ENCODE data around the gene CDKAL1. TPM values are rescaled to one million over a fixed set of nuclear protein-coding genes. Genes with fewer than 3 reads are reported as not detected.

CDKAL1 gene
- total RNA-seq, 1 donor from 2014 or later: 14.8 TPM

- Mint-ChIP-seq H3K9me3 (ENCODE audit: unreplicated experiment) (peaks cover 14% of the 10 kb centered on the region), H3K4me3 (ENCODE audit: unreplicated experiment) (no peak overlapping the region), H3K4me1 (ENCODE audit: unreplicated experiment) (peaks cover 11% of the 10 kb centered on the region), H3K27me3 (ENCODE audit: unreplicated experiment) (no peaks in the 10 kb centered on the region), H3K27ac (ENCODE audit: unreplicated experiment) (no peak overlapping the region), H3K36me3 (ENCODE audit: unreplicated experiment) (peaks cover 2% of the 10 kb centered on the region)
- no peak for DNase-seq (ENCODE audit: extremely low spot score, unreplicated experiment)
- TF ChIP-seq, protein P1, sequence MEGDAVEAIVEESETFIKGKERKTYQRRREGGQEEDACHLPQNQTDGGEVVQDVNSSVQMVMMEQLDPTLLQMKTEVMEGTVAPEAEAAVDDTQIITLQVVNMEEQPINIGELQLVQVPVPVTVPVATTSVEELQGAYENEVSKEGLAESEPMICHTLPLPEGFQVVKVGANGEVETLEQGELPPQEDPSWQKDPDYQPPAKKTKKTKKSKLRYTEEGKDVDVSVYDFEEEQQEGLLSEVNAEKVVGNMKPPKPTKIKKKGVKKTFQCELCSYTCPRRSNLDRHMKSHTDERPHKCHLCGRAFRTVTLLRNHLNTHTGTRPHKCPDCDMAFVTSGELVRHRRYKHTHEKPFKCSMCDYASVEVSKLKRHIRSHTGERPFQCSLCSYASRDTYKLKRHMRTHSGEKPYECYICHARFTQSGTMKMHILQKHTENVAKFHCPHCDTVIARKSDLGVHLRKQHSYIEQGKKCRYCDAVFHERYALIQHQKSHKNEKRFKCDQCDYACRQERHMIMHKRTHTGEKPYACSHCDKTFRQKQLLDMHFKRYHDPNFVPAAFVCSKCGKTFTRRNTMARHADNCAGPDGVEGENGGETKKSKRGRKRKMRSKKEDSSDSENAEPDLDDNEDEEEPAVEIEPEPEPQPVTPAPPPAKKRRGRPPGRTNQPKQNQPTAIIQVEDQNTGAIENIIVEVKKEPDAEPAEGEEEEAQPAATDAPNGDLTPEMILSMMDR (IDR thresholded peaks at IDR 0.05): no peak
Observed at GRCh38 chr6:20915156-20915555, 380.9 kb downstream of the CDKAL1 start.

DNA sequence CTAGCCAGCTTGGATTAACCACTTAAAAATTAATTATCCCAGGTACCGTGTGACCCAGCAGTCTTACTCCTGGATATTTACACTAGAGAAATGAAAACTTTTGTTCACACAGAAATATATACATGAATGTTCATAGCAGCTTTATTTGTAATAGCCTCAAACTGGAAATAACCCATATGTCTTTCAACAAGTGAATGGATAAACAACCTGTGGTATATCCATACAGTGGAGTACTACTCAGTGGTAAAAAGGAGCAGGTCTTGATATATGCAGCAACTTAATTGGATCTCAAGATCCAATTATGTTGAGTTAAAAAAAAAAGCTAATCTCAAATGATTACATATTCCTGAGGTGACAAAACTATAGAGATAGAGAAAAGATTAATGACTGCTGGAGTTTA is 381.4 kb downstream of the CDKAL1 start:
- Mint-ChIP-seq H3K36me3 (ENCODE audit: unreplicated experiment) (peaks cover 2% of the 10 kb centered on the region), H3K4me3 (ENCODE audit: unreplicated experiment) (no peak overlapping the region), H3K9me3 (ENCODE audit: unreplicated experiment) (peaks cover 14% of the 10 kb centered on the region), H3K4me1 (ENCODE audit: unreplicated experiment) (peaks cover 11% of the 10 kb centered on the region), H3K27me3 (ENCODE audit: unreplicated experiment) (no peaks in the 10 kb centered on the region), H3K27ac (ENCODE audit: unreplicated experiment) (no peak overlapping the region)
- no peak for DNase-seq (ENCODE audit: extremely low spot score, unreplicated experiment)
- TF ChIP-seq, protein P1 (IDR thresholded peaks at IDR 0.05): no peak

- Mint-ChIP-seq H3K4me1 (ENCODE audit: unreplicated experiment) (peaks cover 11% of the 10 kb centered on the region), H3K27me3 (ENCODE audit: unreplicated experiment) (no peaks in the 10 kb centered on the region), H3K36me3 (ENCODE audit: unreplicated experiment) (peaks cover 2% of the 10 kb centered on the region), H3K4me3 (ENCODE audit: unreplicated experiment) (no peak overlapping the region), H3K27ac (ENCODE audit: unreplicated experiment) (no peak overlapping the region), H3K9me3 (ENCODE audit: unreplicated experiment) (peaks cover 14% of the 10 kb centered on the region)
- DNase-seq (ENCODE audit: extremely low spot score, unreplicated experiment): no peak
- TF ChIP-seq, protein P1 (IDR thresholded peaks at IDR 0.05): no peak
Observed at GRCh38 chr6:20916086-20916485, 381.8 kb downstream of the CDKAL1 start.

GRCh38 chr6:20918868-20919267 is 384.6 kb downstream of the CDKAL1 start:
- DNase-seq (ENCODE audit: extremely low spot score, unreplicated experiment): no peak
- Mint-ChIP-seq H3K36me3 (ENCODE audit: unreplicated experiment) (peaks cover 2% of the 10 kb centered on the region), H3K27ac (ENCODE audit: unreplicated experiment) (no peak overlapping the region), H3K4me1 (ENCODE audit: unreplicated experiment) (no peaks in the 10 kb centered on the region), H3K27me3 (ENCODE audit: unreplicated experiment) (no peaks in the 10 kb centered on the region), H3K9me3 (ENCODE audit: unreplicated experiment) (peaks cover 8% of the 10 kb centered on the region), H3K4me3 (ENCODE audit: unreplicated experiment) (no peak overlapping the region)
- TF ChIP-seq, protein P1 (IDR thresholded peaks at IDR 0.05): no peak

GRCh38 chr6:20919677-20920385 is 385.6 kb downstream of the CDKAL1 start:
- no peak for DNase-seq (ENCODE audit: extremely low spot score, unreplicated experiment)

More at GRCh38 chr6:20919677-20920385, 385.6 kb downstream of the CDKAL1 start:
- Mint-ChIP-seq H3K27me3 (ENCODE audit: unreplicated experiment) (no peaks in the 10 kb centered on the region), H3K4me3 (ENCODE audit: unreplicated experiment) (no peak overlapping the region), H3K9me3 (ENCODE audit: unreplicated experiment) (peaks cover 8% of the 10 kb centered on the region), H3K36me3 (ENCODE audit: unreplicated experiment) (no peaks in the 10 kb centered on the region), H3K27ac (ENCODE audit: unreplicated experiment) (no peak overlapping the region), H3K4me1 (ENCODE audit: unreplicated experiment) (no peaks in the 10 kb centered on the region)
- TF ChIP-seq, protein P1 (IDR thresholded peaks at IDR 0.05): no peak

Data from osteocyte (in vitro differentiated cells).